NCI-H2107 treated with DMSO at 0.1 percent for 48 hours (cell line): ENCODE data around the gene SBF2.
"Not testable (repeated sequence)": the region's sequence is repeated elsewhere in the genome, so short reads cannot be mapped to it uniquely, and the experiment has no call there.

Source experiments
- DNase-seq: peaks from one replicate; lab custom pipeline; 2025; ENCODE audit not compliant: unreplicated experiment; lab: John Stamatoyannopoulos, UW

SBF2 gene

DNA sequence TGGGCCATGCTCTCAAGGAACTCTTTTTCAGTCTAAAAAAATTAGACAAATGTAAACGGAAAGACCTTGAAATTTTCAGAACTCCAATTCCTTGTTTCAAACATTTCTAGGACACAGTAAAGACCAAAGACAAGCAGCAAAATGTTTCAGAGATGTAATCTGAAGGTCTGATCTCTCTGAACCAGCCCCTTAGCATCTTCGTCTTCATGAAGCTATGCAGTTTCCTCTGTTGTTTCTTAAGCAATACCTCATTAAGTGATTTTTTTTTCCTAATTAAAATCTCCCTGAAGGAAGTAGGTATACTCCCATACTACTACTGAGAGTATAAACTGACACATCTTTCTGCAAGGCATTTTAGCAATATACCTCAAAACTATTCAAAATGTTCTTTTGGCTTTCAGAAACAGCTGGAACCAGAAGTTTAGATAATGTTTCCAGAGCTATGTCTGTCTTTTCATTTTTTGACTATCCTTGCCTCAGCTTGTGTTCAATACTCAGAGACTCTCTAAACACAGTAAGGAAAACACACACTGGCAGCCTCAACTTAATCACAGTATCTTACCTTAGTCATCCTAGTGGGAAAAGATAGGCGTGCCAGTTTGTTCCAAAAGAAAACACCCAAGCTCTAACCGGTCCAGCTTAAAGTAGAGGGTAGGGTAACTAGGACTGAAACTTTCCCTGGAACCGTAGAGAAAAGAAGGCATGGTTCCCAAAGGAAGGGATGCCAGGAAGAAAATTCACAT is 25.1 kb downstream of the SBF2 start:
- no peak for DNase-seq

DNA sequence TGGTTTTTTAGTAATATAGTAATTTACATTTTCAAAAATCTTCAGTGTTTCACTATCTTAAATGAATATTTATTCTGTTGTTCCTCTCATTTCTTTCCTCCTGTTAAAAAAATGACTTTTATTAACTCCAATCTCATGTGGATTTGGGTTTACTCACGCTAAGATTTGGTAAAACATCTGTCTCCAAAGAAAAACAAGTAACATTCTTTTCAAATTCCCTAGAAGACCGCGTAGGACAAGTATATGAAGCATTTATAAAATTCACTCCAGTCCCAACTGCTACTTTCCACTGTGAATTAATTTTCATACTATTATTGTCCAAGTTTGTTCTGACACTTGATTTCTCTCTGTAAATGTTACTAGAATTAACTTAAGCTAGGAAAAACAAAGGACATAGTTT is 26.2 kb downstream of the SBF2 start:
- DNase-seq, result no peak

DNA sequence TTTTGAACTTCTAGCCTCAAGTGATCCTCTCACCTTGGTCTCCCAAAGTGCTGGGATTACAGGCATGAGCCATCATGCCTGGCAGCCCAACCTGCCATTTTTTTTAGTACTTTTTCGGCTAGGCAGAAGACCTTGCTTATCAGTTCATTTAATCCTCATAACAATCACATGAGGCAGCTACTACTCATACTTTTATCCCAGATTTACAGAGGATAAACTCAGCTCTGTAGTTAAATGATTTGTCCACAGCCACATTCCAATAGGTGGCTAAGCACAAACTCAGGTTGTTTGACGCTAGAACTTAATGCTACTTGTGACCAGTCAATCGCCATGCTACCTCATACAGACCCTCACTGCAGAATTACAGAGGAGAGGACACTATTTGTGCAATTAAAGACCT is 28.1 kb downstream of the SBF2 start:
- DNase-seq, result no peak

DNA sequence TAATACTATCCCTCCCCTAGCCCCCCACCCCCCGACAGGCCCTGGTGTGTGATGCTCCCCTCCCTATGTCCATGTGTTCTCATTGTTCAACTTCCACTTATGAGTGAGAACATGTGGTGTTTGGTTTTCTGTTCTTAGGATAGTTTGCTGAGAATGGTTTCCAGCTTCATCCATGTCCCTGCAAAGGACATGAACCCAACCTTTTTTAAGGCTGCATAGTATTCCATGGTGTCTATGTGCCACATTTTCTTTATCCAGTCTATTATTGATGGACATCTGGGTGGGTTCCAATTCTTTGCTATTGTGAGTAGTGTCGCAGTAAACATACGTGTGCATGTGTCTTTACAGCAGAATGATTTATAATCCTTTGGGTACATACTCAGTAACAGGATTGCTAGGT is 29.3 kb downstream of the SBF2 start:
- DNase-seq, result not testable (repeated sequence)

DNA sequence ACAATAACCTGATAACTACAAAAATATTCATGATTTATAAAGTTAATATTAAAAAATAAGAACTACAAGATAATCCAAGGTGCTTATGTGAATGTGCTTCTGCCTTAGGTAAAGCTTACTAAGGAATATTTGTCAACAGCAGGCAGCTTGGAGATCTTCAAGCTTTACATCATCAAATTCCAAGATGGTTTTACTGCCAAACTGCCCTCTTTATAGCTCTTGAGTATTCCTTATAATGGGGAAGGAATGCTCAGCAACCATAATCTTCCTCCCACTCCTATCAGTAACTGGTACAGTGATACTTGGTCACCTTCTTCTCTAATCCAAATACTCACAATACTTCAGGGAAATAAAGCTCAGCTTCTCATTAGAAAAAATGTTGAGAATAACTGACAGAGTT is 30.1 kb downstream of the SBF2 start:
- no peak for DNase-seq

DNA sequence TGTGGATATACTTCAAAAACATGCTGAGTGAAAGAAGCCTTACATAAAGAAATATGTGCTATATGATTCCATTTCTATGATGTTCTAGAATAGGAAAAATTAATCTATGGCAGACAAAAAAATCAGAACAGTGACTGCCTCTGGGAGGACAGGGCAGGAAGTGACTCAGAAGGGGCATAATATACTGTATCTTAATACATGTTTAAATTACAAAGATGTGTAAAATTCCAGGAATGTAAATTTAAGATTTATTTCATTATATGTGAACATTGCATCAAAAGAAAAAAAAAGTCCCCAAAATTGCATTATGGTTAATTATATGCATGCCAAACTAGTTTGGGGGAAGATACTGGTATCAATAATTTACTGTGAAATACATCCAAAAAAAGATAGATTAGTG is 32.2 kb downstream of the SBF2 start:
- no peak for DNase-seq

DNA sequence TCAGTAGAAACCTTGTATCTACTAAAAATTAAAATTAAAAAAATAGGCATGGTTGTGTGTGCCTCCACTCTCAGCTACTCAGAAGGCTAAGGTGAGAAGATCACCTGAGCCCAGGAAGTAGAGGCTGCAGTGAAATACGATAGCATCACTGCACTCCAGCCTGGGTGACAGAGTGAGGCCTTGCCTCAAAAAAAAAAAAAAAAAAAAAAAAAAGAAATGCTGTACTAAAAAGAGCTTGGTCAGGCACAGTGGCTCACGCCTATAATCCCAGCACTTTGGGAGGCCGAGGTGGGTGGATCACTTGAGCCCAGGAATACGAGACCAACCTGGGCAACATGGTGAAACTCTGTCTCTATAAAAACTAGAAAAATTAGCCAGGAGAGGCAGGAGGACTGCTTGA is 36.5 kb downstream of the SBF2 start:
- DNase-seq, result peak; percentile 38

DNA sequence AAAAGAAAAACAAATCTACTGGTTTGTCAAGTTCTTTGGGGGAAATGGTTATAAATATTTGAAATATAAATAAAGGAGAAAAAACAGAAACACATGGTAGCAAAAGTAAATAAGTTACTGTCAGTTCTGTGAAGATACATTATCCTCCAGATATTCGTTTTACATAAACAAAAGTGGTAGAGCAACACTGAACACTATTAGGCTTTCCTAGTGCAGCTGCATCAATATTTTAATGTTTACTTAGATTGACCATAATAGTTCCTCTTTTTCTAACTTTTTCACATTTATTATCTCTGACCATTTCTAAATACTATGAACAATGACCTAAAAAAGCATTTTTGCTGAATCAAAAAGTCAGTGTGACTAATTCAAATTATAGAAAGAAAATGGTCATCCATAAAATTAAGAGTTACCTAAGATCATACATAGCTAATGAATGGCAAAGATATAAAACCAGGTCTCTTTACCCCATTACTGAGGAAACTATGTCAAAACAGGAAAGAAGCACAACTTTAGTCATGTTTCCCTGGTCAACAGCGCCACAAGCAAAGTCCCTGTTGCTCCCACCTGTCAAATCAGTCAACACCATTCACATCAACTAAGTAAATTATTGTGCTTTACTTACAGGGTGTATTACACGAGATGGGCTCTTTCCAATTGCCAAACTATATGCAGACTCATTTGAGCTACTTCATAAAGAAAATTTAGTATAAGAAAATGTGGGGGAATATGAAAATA is 38.5 kb downstream of the SBF2 start:
- no peak for DNase-seq

DNA sequence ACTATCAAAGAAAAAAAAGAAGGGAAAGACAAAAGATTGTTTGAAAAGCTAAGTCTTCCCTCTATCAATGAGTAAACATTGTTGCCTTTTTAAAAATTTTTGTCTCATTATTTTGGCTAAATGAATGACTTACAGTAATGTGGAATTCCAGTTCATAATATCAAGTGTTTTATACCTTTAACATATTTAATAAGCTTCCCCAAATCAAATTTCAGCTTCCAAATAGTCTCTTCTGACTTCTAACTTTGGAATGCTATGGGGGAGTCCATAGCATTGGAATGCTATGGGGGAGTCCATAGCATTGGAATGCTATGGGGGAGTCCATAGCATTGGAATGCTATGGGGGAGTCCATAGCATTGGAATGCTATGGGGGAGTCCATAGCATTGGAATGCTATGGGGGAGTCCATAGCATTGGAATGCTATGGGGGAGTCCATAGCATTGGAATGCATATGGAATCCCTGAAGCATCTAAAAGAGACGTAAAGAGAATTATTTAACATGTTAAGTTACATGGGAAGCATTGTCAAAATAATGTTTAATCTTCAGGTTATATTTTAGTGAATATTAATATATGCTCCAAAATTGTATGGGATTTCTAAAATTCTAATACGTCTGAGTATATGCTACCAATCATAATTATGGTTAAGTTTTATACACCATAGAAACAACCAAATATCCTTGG is 44.4 kb downstream of the SBF2 start:
- not testable (repeated sequence) for DNase-seq

DNA sequence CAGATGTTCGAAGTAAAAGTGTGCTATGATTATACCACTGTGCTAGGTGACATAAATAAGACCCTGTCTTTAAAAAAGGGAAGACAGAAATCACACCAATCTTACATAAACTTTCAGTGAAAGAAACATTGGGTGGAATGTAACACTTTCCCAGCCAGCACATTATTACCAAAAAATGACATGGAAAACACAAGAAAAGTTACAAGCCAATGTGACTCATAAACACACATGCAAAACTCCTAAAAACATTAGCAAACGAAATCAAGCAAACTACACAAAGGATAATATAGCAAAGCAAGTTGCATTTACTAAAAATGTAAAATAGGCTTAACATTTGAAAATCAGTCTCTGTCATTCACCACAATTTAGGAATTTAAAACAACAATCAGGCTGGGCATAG is 47.0 kb downstream of the SBF2 start:
- DNase-seq, result no peak

DNA sequence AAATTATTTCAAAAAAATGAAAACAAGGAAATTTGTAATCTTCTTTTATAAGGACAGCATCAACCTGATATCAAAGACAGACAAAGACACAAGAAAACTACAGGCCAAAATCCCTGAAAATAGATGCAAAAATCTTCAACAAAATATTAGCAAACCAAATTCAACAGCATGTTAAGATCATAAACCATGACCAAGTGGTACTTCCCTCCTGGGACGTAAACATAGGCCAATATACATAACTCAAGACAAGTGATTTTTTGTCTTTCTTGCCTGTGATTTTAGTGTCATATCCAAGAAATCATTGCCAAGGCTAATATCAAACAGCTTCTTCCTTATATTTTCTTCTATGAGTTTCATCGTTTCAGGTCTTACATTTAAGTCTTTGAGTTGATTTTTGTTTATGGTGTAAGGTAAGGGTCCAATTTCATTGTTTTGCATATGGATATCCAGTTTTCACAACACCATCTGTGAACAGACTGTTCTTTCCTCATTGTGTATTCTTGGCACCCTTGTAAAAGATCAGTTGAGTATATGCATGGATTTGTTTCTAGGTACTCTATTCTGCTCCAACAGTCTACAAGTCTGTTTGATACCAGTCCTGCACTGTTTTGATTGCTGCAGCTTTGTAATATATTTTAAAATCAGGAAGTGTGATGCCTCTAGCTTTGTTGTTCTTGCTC is 50.0 kb downstream of the SBF2 start:
- no peak for DNase-seq

DNA sequence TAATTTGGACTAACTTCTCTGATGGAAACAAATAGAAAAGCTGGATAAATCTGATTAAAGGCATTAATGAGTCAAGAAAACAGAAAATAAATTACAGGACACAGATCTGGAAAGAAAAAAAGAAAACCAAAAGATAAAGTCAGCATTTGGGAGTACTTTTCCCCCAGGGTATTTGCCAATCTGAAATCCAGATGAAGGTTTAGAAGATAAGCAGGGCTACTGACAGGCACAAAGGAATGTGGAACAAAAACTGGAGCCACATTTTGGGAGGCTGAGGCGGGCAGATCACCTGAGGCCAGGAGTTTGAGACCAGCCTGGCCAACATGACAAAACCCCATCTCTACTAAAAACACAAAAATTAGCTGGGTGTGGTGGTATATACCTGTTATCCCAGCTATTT is 57.2 kb downstream of the SBF2 start:
- DNase-seq, result no peak

DNA sequence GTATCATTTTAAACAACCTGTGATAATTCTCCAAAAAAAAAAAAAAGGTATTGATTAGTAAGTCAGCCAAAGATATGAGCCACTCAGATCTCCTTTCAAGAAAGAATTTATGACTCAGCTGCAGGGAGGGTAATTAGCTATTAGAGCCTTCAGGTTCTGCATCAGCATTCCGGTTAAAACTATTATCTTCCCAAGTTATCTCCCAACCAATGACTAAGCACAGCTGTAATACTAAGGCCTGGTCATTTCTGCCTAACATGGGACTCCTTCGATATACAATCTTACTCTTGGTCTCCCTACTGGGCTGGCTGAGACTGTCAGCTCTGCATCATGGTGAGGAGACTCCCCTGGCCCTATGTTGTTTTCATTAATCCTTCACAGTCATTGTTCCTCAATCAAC is 60.4 kb downstream of the SBF2 start:
- DNase-seq, result no peak

DNA sequence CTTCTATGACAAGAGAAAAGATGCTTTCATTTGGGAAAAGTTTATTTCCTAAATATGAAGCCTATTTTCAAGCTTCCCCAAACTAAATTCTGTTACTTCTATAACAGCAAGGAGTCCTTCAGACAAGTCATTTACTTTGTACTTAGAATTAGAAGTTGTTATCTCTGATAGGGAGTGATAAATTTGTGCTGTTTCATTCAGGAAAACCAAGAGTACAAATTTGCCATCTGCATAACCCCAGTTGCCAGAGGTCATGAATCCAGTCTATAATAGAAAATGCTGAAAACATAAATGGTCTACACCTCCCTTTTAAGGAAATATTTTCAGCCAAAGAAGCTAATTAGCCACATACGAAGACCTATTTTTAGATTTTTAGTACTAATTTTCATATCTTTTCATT is 61.3 kb downstream of the SBF2 start:
- DNase-seq, result no peak

DNA sequence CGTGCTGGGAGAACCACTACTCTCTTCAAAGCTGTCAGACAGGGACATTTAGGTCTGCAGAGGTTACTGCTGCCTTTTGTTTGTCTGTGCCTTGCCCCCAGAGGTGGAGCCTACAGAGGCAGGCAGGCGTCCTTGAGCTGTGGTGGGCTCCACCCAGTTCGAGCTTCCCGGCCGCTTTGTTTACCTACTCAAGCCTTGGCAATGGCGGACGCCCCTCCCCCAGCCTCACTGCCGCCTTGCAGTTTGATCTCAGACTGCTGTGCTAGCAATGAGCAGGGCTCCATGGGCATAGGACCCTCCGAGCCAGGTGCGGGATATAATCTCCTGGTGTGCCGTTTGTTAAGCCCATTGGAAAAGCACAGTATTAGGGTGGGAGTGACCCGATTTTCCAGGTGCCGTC is 62.2 kb downstream of the SBF2 start:
- DNase-seq, result not testable (repeated sequence)

DNA sequence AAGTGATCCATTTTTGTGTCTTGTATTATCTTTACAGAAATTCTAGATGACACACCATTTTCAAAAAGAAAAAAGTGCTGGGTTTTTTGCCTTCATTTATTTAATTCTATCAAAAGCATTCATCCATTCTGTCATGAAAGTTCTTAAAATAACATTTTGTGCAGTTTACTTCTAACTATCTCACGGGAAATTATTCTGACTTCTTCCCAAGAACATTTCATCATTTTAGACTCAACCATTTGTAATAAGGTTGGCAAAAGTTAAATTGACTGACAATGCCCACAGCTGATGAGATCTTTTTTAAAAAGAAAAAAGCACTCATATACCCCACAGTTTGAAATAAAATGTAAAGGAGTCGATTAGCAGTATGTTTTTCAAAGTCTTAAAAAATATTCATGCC is 68.5 kb downstream of the SBF2 start:
- DNase-seq, result no peak

DNA sequence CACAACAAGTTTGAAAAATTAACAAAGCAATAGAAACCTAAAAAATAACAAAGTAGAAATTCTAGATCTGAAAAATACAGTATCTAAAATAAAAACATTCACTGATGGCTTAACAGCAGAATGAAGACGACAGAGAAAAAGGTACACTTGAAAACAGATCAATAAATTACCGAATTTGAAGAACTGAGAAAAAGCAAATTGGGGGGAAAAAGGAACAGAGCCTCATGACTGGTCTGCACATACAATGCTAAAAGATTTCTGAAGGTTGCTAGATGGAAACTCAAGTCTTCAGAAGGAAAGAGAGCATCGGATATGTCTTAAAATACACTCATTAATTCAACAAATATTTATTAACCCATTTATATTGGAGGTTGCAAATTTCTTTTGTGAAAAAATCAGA is 71.6 kb downstream of the SBF2 start:
- no peak for DNase-seq

DNA sequence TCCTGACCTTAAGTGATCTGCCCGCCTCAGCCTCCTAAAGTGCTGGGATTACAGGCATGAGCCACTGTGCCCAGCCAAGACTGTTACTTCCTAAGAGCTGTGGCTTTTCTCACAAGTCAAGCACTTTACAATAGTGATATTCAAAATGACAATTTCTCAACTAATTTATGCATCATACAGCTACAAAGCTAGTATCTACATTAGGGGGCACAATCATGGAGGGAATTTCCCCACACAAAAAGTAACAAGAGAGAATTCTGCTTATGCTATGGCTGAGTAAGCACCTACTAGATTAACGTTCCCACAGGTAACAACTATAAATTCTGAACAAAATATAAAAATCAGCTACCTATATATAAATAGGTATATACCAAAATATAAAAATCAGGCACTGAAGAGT is 72.7 kb downstream of the SBF2 start:
- no peak for DNase-seq

DNA sequence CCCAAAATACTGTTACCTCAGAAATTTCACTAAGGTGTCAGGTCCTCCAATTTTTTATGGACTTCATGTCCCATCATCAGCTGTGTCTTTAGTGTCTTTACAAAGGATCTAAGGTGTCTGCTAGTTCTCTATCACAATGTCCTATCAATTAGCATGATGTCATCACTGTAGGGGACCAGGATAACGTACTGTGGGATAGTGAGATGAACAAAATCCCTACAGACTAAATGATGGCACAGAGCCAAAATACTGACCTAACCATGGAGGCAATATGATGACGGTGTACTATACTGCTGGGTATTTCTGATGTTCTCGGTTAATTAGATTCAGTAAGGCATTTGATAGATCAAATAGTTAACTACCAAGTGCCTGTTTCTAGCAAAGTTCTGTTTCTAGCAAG is 82.5 kb downstream of the SBF2 start:
- no peak for DNase-seq

DNA sequence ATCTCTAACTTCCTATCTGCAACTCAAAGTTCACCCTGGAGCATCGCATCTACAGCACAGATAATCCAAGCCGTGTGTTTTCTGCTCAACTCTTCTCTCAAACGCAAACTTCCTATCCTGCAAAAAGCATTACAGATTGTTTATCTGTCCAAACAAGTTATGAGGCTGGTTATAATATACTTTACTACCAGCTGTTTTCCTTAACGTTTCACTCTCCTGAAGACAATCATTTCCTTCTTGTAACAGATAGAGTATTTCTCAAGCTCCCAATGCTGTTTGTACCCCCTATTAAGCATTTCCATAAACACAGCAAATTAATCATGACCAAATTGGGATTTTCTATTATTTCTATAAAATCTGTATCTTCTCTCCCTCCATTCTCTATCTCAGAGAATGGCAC is 84.7 kb downstream of the SBF2 start:
- no peak for DNase-seq

DNA sequence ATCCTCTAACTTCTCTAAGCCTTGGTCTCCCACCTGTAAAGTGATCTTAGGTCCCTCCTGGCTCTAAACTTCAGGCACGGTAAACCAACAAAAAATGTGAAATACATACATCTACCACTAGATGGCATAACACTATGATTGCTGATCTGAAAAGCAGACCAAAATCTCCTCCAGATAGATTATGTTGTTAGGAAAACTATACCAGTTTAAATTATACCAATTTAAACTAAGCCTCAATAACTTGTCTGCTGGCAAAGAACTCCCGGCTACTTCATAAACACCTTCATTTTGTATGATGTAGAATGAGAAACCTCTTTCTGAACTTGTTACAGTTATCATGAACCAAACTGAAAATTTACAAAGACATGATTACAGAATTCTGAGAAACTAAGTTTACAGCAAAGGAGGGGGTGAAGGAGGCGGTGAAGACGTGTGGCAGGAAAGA is 85.9 kb downstream of the SBF2 start:
- DNase-seq, result peak; percentile 45

DNA sequence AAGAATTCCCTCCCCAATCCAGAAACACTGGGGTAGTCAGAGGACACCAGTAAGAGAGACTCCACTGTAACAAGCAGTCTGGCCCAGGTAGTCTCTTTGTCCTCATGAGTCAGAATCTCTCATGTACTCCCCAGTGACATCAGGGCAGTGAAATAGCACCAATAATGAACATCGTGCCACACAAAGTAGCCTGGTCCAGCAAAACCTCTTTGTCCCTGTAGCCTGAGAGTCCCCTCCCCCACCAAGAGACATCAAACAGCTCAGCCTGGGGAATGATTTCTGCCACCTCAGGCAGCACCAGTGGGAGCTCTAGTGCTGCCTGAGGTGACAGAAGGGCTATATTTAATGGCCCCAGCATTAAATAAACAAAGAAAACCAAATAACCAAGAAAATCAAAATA is 88.1 kb downstream of the SBF2 start:
- DNase-seq, result no peak
